Ovary (tissue), 3 donors: Measurements from ENCODE around the gene E2F7.

Experiments used
- CTCF ChIP-seq, 3 donors: fragments of 450-650 bp in 2 of 3; fragments of 200-600 bp in 1 of 3; IDR thresholded peaks; one replicate each; pipeline versions ENCODE4 v1.5.1 to v1.8.0; 2016 to 2022; ENCODE audit warnings: antibody characterized with exemption in 3 of 3, mild to moderate bottlenecking in 1 of 3
- EP300 ChIP-seq: sonication (generic); formaldehyde crosslinking; IDR thresholded peaks from one replicate; pipeline ENCODE4 v1.6.1; 2017; ENCODE audit warnings: antibody characterized with exemption
- POLR2A ChIP-seq: fragments of 450-650 bp; IDR thresholded peaks from one replicate; pipeline ENCODE4 v1.6.1; 2017; ENCODE audit warnings: antibody characterized with exemption, mild to moderate bottlenecking, moderate library complexity
- donor health status: DM: no; HTN: no; CAD: no.

GRCh38 chr12:76997011-76997780 lies 68.2 kb downstream of the E2F7 start:
- TF ChIP-seq CTCF (IDR thresholded peaks at IDR 0.05) (no peak), EP300 (no peak), POLR2A (no peak)
